ENCODE data around the gene LARGE1. TPM values are rescaled to one million over a fixed set of nuclear protein-coding genes. Genes with fewer than 3 reads are reported as not detected.

The LARGE1 gene
- total RNA-seq, 4 donors from 2014 or later = 18.7 to 82.1 (median 39.2) TPM

- TF ChIP-seq POLR2A (IDR thresholded peaks at IDR 0.05) (no peak), CTCF (IDR thresholded peaks at IDR 0.05) (no peak)
- Histone ChIP-seq H3K9me3 (no peaks in the 10 kb centered on the region), H3K4me1 (no peaks in the 10 kb centered on the region), H3K36me3 (no peaks in the 10 kb centered on the region), H3K27me3 (no peaks in the 10 kb centered on the region), H3K27ac (no peak overlapping the region), H3K4me3 (no peak overlapping the region)
- intact Hi-C loops (cut with DNase I; ENCODE audit: low total_unique reads) = no loop called here
- no peak for DNase-seq
These were observed 468.3 kb downstream of the LARGE1 start for GRCh38 chr22:33451866-33452469.

GRCh38 chr22:33450756-33451155, 469.5 kb downstream of the LARGE1 start:
- Histone ChIP-seq H3K4me1 (no peaks in the 10 kb centered on the region), H3K27ac (no peak overlapping the region), H3K4me3 (no peak overlapping the region), H3K36me3 (no peaks in the 10 kb centered on the region), H3K9me3 (no peaks in the 10 kb centered on the region), H3K27me3 (no peaks in the 10 kb centered on the region)
- no peak for DNase-seq
- TF ChIP-seq CTCF (IDR thresholded peaks at IDR 0.05) = no peak
- no peak for TF ChIP-seq POLR2A (IDR thresholded peaks at IDR 0.05)
- intact Hi-C loops (cut with DNase I; ENCODE audit: low total_unique reads) = no loop called here

- TF ChIP-seq POLR2A (IDR thresholded peaks at IDR 0.05) = no peak
- TF ChIP-seq CTCF (IDR thresholded peaks at IDR 0.05) = no peak
- no peaks in the 10 kb centered on the region for H3K36me3 ChIP-seq
- DNase-seq = no peak
- H3K9me3 ChIP-seq = no peaks in the 10 kb centered on the region
- H3K4me1 ChIP-seq = no peaks in the 10 kb centered on the region
- intact Hi-C loops (cut with DNase I; ENCODE audit: low total_unique reads) = no loop called here
- no peaks in the 10 kb centered on the region for H3K27me3 ChIP-seq
- H3K4me3 ChIP-seq = no peak overlapping the region
- H3K27ac ChIP-seq = no peak overlapping the region
These were observed 472.5 kb downstream of the LARGE1 start for GRCh38 chr22:33447733-33448132.

- no peak overlapping the region for H3K27ac ChIP-seq
- H3K27me3 ChIP-seq = no peaks in the 10 kb centered on the region
- no peaks in the 10 kb centered on the region for H3K9me3 ChIP-seq
- H3K4me3 ChIP-seq = no peak overlapping the region
- H3K36me3 ChIP-seq = no peaks in the 10 kb centered on the region
- DNase-seq = no peak
- no peaks in the 10 kb centered on the region for H3K4me1 ChIP-seq
- TF ChIP-seq CTCF (IDR thresholded peaks at IDR 0.05) (no peak), POLR2A (IDR thresholded peaks at IDR 0.05) (no peak)
- intact Hi-C loops (cut with DNase I; ENCODE audit: low total_unique reads) = no loop called here
These were observed 476.6 kb downstream of the LARGE1 start for GRCh38 chr22:33443683-33444082.

- Histone ChIP-seq H3K27me3 (no peaks in the 10 kb centered on the region), H3K27ac (no peak overlapping the region), H3K4me1 (no peaks in the 10 kb centered on the region), H3K4me3 (no peak overlapping the region), H3K9me3 (no peaks in the 10 kb centered on the region), H3K36me3 (no peaks in the 10 kb centered on the region)
- no peak for DNase-seq
- intact Hi-C loops (cut with DNase I; ENCODE audit: low total_unique reads) = no loop called here
- TF ChIP-seq POLR2A (IDR thresholded peaks at IDR 0.05) (no peak), CTCF (IDR thresholded peaks at IDR 0.05) (no peak)
These were observed 479.5 kb downstream of the LARGE1 start for GRCh38 chr22:33440756-33441155.

Measured in uterus (tissue), 4 donors.